GM21360 (cell line): ENCODE results near the gene CDKL1.
"Not testable (repeated sequence)": the region's sequence is repeated elsewhere in the genome, so short reads cannot be mapped to it uniquely, and the experiment has no call there.

Experiments
- ATAC-seq: cut with Tn5 transposase; IDR thresholded peaks from one replicate; pipeline ENCODE4 v1.9.1; 2021; ENCODE audit warnings: mild to moderate bottlenecking, moderate library complexity; ENCODE audit not compliant: unreplicated experiment

Gene CDKL1

GRCh38 chr14:50335989-50336824 lies 60.5 kb downstream of the CDKL1 start:
- no peak for ATAC-seq

- ATAC-seq, result no peak
Measured at GRCh38 chr14:50335389-50335788, 61.3 kb downstream of the CDKL1 start.

- ATAC-seq, result no peak
Measured at GRCh38 chr14:50334211-50334610, 62.5 kb downstream of the CDKL1 start.

DNA sequence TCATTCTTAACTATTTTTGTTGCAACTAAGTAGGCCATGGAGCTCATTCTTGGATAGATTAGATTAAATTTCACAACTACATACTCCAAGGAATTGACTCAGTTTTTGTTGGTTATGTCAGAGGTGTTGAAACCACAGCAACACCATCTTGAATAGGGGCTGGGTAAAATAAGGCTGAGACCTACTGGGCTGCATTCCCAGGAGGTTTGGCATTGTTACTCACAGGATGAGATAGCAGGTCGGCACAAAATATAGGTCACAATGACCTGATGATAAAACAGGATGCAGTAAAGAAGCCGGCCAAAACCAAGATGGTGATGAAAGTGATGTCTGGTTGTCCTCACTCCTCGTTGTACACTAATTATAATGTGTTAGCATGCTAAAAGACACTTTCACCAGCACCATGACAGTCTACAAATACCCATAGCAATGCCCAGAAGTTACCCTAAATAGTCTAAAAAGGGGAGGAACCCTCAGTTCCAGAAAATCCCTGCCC lies 63.6 kb downstream of the CDKL1 start:
- no peak for ATAC-seq

- no peak for ATAC-seq
Measured at GRCh38 chr14:50331596-50331995, 65.1 kb downstream of the CDKL1 start.

DNA sequence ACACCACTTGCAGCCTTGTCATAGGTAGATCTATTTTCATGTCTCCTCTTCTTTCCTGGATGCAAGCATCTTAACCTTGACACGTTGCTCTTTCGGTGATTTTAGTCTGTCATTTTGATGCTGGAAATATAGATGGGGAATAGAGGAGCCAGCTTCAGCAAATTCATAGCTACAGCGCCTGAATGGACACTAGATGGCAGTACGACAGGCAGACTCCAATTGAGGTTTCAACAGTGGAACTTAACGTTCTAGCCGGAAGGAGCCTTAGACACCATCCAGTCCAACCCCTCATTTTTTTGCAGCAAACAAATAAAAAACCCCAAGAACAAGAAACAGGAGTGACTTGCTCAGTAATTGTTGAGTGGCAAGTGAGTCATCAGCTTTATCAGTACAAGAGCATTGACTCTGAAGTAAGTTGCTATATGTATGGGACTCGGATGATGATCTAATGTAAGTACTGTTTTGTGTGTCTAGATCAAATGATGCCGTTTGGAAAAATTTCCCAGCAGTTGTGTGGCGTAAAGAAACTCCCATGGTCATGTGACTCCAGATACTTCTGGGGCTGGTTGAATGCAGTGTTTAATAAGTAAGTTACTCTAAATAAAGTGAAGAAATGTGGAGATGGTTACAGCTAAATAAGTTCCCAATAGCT lies 75.5 kb downstream of the CDKL1 start:
- peak; percentile 90 for ATAC-seq

DNA sequence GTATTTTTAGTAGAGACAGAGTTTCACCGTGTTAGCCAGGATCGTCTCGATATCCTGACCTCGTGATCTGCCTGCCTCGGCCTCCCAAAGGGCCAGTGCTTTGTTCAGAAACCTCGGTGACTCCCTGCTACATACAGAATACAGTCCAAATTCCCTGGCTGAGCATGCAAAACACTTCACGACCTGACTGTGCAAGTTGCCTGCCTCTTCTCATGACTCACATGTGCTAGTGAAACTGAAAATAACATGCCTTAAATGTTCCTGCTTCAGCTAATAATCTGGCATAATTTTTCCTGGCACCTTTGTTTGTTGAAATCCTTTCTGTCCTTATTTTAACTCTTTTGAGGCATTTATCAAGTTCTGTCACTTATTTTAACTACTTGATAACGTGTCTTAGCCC lies 76.4 kb downstream of the CDKL1 start:
- ATAC-seq, result no peak

DNA sequence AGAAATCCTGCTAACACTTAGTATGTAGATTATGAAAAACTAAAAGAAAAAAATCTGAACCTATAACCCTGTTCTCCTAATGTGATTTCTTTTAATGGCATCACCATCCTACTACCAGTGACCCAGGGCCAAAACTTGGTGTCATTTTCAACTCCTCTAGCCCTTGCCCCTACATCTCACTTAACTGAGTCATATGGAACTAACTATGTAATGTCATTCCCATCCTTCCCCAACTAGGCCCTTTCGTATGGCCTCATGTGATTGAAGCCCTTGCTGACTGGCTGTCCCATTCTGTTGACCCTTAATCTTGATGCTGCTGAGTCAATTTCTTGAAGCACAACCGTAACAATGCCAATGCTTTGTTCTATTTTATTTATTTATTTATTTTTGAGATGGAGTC lies 77.0 kb downstream of the CDKL1 start:
- ATAC-seq, result no peak

DNA sequence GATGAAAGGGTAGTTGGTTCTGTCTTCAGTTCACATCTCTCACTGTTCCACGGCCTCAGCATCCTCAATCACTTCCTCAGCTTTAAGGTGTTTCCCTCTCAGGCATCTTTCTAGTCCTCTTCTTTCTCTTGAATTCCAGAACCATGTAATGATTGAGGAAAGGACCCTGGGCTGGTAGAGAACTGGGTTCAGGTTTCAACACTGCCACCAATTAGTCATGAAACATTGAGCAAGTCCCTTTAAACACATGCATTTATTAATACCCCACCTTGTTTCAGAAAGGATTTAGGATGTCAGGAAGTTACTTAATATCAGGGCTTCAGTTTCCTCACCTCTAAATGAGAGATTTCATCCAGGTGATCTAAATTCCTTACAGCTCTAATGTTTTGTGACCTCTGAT lies 77.4 kb downstream of the CDKL1 start:
- no peak for ATAC-seq

GRCh38 chr14:50318031-50318626 lies 78.6 kb downstream of the CDKL1 start:
- no peak for ATAC-seq

- ATAC-seq, result not testable (repeated sequence)
Measured at GRCh38 chr14:50314098-50314497, 82.6 kb downstream of the CDKL1 start.

- peak; percentile 17 for ATAC-seq
Measured at GRCh38 chr14:50312734-50313054, 84.0 kb downstream of the CDKL1 start.

DNA sequence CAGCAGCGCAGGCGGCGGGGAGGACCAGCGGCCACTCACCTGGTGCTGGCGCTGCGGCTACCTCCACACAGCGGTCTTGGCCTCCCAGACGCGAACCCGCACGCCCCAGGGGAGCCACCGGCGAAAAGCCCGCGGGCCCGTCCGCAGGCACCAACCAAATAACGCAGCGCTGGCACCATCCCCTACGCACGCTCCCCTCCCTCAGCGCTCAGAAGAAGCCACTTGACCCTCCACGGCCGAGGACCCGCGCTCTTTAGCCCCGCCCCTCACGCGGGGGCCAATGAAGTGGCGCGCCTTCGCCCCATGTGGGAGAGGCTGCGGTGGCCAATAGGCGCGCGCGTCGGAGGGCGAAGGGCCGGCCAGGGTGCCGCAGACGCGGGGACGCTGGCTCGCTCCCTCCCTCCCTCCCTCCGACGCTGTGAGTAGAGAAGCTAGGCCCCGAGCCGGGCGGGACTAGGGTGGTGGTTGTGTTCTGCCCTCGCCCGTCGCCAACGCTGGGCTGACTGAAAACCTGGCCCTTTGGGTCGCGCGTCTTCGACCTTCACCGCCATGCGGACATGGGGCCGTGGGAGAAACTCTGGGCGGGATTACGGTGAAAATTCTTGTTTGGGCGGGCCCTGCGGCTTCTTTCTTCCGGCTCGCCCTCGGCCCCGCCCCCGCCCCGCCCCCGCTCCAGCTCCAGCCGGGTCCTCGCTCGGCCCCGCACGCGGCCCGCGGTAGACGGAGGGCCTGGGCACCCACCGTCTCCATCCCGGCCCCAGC lies 84.5 kb downstream of the CDKL1 start, which contains the start of the genes DMAC2L and L2HGDH:
DMAC2L (plus strand) TSS at position 353 of the 762 bp plus-strand sequence. CDS start 9,164 bp downstream, outside the sequence.
L2HGDH (minus strand) TSS at position 258 of the 762 bp plus-strand sequence; CDS start at position 179, 79 bp downstream.
- peak; percentile 89 for ATAC-seq

DNA sequence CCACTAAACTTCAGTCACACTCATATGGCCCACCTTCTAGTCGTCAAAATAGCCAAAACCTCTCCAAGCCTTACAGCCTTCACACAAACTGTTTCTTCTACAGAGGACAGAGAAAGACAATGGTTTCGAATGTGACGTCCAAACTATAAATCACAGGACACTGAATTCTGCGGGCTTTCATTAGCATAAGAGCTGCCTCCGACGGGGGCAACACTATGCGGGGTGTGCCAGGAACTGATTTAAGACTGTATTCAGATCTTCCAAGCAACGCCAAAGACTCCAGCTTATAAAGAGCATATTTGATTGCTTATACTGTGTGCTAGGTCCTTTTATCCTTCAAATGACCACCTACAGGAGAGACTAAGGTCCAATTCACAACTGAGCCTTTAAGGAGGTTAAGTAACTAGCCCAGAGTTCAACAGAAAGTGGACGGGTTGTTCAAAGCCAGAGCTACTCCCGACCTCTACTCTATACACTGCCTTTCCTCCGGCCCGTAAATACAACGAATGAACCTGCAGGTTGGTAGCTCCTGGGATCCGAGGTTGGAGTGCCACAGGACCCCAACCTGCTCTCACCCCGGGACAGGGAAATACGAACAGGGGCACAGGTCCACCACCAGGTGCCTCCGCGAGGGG lies 85.2 kb downstream of the CDKL1 start:
- no peak for ATAC-seq

- no peak for ATAC-seq
Measured at GRCh38 chr14:50310445-50310844, 86.2 kb downstream of the CDKL1 start.

- no peak for ATAC-seq
Measured at GRCh38 chr14:50308363-50308915, 88.2 kb downstream of the CDKL1 start.

DNA sequence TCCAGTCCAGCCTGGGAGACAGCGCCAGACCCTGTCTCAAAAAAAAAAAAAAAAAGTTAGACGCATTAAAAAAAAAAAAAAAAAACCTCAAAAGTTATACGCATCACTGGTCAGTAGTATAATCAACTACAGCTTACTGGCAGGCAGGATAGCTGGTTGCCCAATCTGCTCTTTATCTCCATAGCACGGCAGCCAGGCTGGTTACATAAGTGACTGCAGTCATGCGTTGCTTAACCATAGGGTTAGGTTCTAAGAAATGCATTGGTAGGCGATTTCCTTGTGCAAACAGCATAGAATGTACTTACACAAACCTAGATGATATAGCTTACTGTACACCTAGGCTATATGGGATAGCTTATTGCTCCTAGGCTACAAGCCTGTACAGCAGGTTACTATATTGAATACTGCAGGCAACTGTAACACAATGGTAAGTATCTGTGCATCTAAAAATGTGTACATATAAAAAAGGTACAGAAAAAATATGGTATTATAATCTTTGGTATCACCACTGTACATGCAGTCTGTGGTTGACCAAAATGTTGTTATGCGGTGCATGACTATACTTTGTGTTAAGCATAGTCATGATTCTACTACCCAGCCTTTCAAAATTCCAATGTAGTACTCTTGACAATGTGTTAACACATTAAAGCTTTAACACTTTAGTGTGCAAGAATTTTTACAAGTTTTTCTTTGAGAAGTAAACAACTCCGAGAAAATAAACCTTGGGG lies 92.8 kb downstream of the CDKL1 start:
- no peak for ATAC-seq

- ATAC-seq, result no peak
Measured at GRCh38 chr14:50301914-50302313, 94.8 kb downstream of the CDKL1 start.

- ATAC-seq, result no peak
Measured at GRCh38 chr14:50299585-50299984, 97.1 kb downstream of the CDKL1 start.
